K562 (cell line): ENCODE data around the gene KRTAP5-6. TPM values are rescaled to one million over a fixed set of nuclear protein-coding genes. Genes with fewer than 3 reads are reported as not detected.

Experiments used
- ATAC-seq: fragments of 200-7000 bp; cut with Tn5 transposase; 3 replicates; pipeline ENCODE4 v1.9.1; 2020; ENCODE audit warnings: moderate library complexity
- BruUV-seq: library from RNA; stranded (reverse); fragments of 400-500 nt; replicated peaks from 2 replicates; lab custom pipeline; 2021; lab: Mats Ljungman, UMichigan
- CTCF ChIA-PET: fragments of 300-600 bp; formaldehyde crosslinking; extraction: SDS; loops from one replicate; lab custom pipeline; 2021; ENCODE audit warnings: low intra/inter-chr PET ratio; lab: Yijun Ruan, JAX
- POLR2A ChIA-PET: fragments of 300-600, 350-650 bp; sonication (Branson Sonifier 250); formaldehyde crosslinking; extraction: SDS; loops from one replicate; lab custom pipeline; 2021; ENCODE audit warnings: antibody characterized with exemption, inconsistent platforms; lab: Yijun Ruan, JAX
- DNase-seq, 4 experiments: peaks; one replicate each; pipeline versions ENCODE4 v3.0.0 to v3.0.0-alpha.2; 2011 to 2018; ENCODE audit warnings: low spot score in 3 of 4, mixed read lengths in 3 of 4; ENCODE audit errors: extremely low read depth in 1 of 4
- FAIRE-seq: peaks from 2 replicates; lab custom pipeline; 2011; peaks lifted over from hg19 to GRCh38; lab: Jason Lieb, UNC
- H2AFZ ChIP-seq: 2 replicates; pipeline ENCODE4 v1.6.0; 2011; ENCODE audit warnings: low read depth, low read length, control low read depth, inconsistent platforms
- H3K27ac ChIP-seq: fragments of 200-600 bp; 3 replicates; pipeline ENCODE4 v1.8.0; 2011; ENCODE audit warnings: low read depth, mild to moderate bottlenecking, control low read depth, inconsistent platforms, low read length, moderate library complexity, mixed read lengths; ENCODE audit errors: extremely low read depth
- H3K27me3 ChIP-seq, 2 experiments: fragments of 300-600 bp in 1 of 2; 2 replicates in 1 of 2; 3 replicates in 1 of 2; pipeline versions ENCODE4 v1.6.0 to v1.8.0; 2011; ENCODE audit warnings: inconsistent platforms in 2 of 2, low read length in 2 of 2, mild to moderate bottlenecking in 1 of 2, mixed read lengths in 1 of 2, moderate library complexity in 1 of 2; ENCODE audit not compliant: control insufficient read depth in 2 of 2, insufficient read depth in 2 of 2
- H3K36me3 ChIP-seq: fragments of 300-600 bp; 3 replicates; pipeline ENCODE4 v1.8.0; 2011; ENCODE audit warnings: mild to moderate bottlenecking, low read length, inconsistent platforms; ENCODE audit not compliant: control insufficient read depth, insufficient read depth
- H3K4me1 ChIP-seq, 2 experiments: fragments of 200-600 bp in 1 of 2; replicated peaks in 1 of 2; 2 replicates in 1 of 2; 3 replicates in 1 of 2; pipeline versions ENCODE4 v1.5.1 to v1.8.0; 2011; ENCODE audit warnings: inconsistent platforms in 2 of 2, low read length in 2 of 2, mild to moderate bottlenecking in 1 of 2, mixed read lengths in 1 of 2, moderate library complexity in 1 of 2; ENCODE audit not compliant: control insufficient read depth in 2 of 2, insufficient read depth in 2 of 2
- H3K4me2 ChIP-seq: 2 replicates; pipeline ENCODE4 v1.6.1; 2011; ENCODE audit warnings: low read length, control low read depth, inconsistent platforms, mixed read lengths; ENCODE audit not compliant: insufficient read depth
- H3K4me3 ChIP-seq: fragments of 200-600 bp; sonication (generic), shearing (Covaris generic); 2 replicates; pipeline ENCODE4 v1.5.1; 2016; ENCODE audit warnings: control low read depth, inconsistent platforms
- H3K79me2 ChIP-seq: fragments of 200-600 bp; 3 replicates; pipeline ENCODE4 v1.8.0; 2011; ENCODE audit warnings: low read length, inconsistent platforms; ENCODE audit not compliant: control insufficient read depth, insufficient read depth
- H3K9ac ChIP-seq, 2 experiments: 2 replicates each; pipeline versions ENCODE4 v1.6.0 to v1.6.1; 2011; ENCODE audit warnings: low read depth in 2 of 2, low read length in 2 of 2, control low read depth in 1 of 2, inconsistent platforms in 1 of 2, mild to moderate bottlenecking in 1 of 2, mixed read lengths in 1 of 2; ENCODE audit not compliant: insufficient read depth in 1 of 2
- H3K9me1 ChIP-seq: one replicate; pipeline ENCODE4 v1.6.0; 2011; ENCODE audit warnings: inconsistent platforms, mild to moderate bottlenecking, low read length, moderate library complexity; ENCODE audit not compliant: control insufficient read depth, insufficient read depth
- H3K9me3 ChIP-seq: replicated peaks from 2 replicates; pipeline ENCODE4 v1.5.1; 2011; ENCODE audit warnings: low read depth, low read length, inconsistent platforms; ENCODE audit not compliant: control insufficient read depth, insufficient read depth
- H4K20me1 ChIP-seq: replicated peaks from 2 replicates; pipeline ENCODE4 v1.6.1; 2011; ENCODE audit warnings: low read length, inconsistent platforms, mixed read lengths; ENCODE audit not compliant: control insufficient read depth, insufficient read depth
- CEBPG ChIP-seq, 3 experiments: fragments of 200-800 bp in 1 of 3; sonication (Bioruptor generic) in 1 of 3; sonication (generic) in 1 of 3; formaldehyde crosslinking in 1 of 3; IDR thresholded peaks in 2 of 3; conservative IDR thresholded peaks in 1 of 3; 2 replicates each; pipeline versions ENCODE4 v1.6.1 to v1.8.0; 2016 to 2022; ENCODE audit warnings: missing compliant biosample characterization in 2 of 3, missing genetic modification characterization in 2 of 3, mild to moderate bottlenecking in 1 of 3, missing genetic modification reagents in 1 of 3
- E2F3 ChIP-seq: fragments of 250-450 bp; sonication (Bioruptor Pico); IDR thresholded peaks from 2 replicates; pipeline ENCODE4 v1.4.0; 2020; ENCODE audit warnings: mild to moderate bottlenecking
- FOS ChIP-seq: IDR thresholded peaks from 3 replicates; pipeline ENCODE4 v1.6.1; 2011; ENCODE audit not compliant: insufficient read length; ENCODE audit errors: extremely low read depth
- FOSL1 ChIP-seq: fragments of 200-800 bp; sonication (Bioruptor generic); conservative IDR thresholded peaks from 2 replicates; pipeline ENCODE4 v1.6.1; 2016; ENCODE audit warnings: missing genetic modification characterization, missing compliant biosample characterization
- HDAC8 ChIP-seq: fragments of 450-650 bp; IDR thresholded peaks from 2 replicates; pipeline ENCODE4 v1.6.1; 2016; ENCODE audit warnings: mild to moderate bottlenecking, missing genetic modification characterization, moderate library complexity, missing compliant biosample characterization
- KDM1A ChIP-seq, 2 experiments: fragments of 450-650 bp; IDR thresholded peaks; 2 replicates each; pipeline ENCODE4 v1.6.1; 2016; ENCODE audit warnings: mild to moderate bottlenecking in 2 of 2
- KLF16 ChIP-seq: IDR thresholded peaks from 2 replicates; pipeline ENCODE4 v1.6.1; 2016; ENCODE audit warnings: antibody characterized with exemption
- MYNN ChIP-seq, 2 experiments: sonication (generic); formaldehyde crosslinking in 1 of 2; IDR thresholded peaks; 2 replicates each; pipeline versions ENCODE4 v1.5.0 to v1.6.1; 2016 to 2020; ENCODE audit warnings: antibody characterized with exemption in 1 of 2, missing genetic modification reagents in 1 of 2
- OTX1 ChIP-seq: fragments of 450-650 bp; formaldehyde crosslinking; IDR thresholded peaks from 2 replicates; pipeline ENCODE4 v1.4.0; 2022; ENCODE audit warnings: mild to moderate bottlenecking
- TARDBP ChIP-seq: fragments of 450-650 bp; IDR thresholded peaks from 2 replicates; pipeline ENCODE4 v1.6.1; 2016
- TRIM24 ChIP-seq, 2 experiments: fragments of 450-650 bp; IDR thresholded peaks; 2 replicates each; pipeline ENCODE4 v1.6.1; 2016
- ZC3H8 ChIP-seq: fragments of 450-650 bp; IDR thresholded peaks from 2 replicates; pipeline ENCODE4 v1.6.1; 2017
- ZNF184 ChIP-seq: sonication (generic); formaldehyde crosslinking; IDR thresholded peaks from 2 replicates; pipeline ENCODE4 v1.5.0; 2020; ENCODE audit warnings: missing genetic modification reagents
- WGBS: fragments of 100-300 bp; shearing (Covaris generic); methylation state at CpG from one replicate; pipeline ENCODE4 v1.1.6; 2016; ENCODE audit warnings: low coverage, mixed read lengths; ENCODE audit not compliant: insufficient coverage; ENCODE audit errors: missing lambda C conversion rate; 5-methylcytosine and 5-hydroxymethylcytosine counted together
- in situ Hi-C: fragments of 300-500 bp; cut with MboI; formaldehyde crosslinking; loops from 4 replicates; pipeline ENCODE4 v1.15.0; 2018; ENCODE audit warnings: inconsistent platforms, mixed read lengths
- intact Hi-C: fragments of 100-400 bp; cut with micrococcal nuclease; formaldehyde crosslinking; loops from 2 replicates; pipeline ENCODE4 v1.14.2; 2022
- polyA plus RNA-seq, 8 experiments: library from polyadenylated mRNA; depleted of rRNA in 4 of 8; stranded (reverse) in 5 of 8; unstranded in 3 of 8; fragments of >200 nt; fragmentation: Nextera tagmentation in 2 of 8; fragmentation: Illumina TruSeq in 1 of 8; extraction: Ambion mirVana in 2 of 8; extraction: Trizol in 1 of 8; gene quantifications; 2 replicates each; pipeline versions ENCODE4 v1.2.1 to v1.2.3, GENCODE V29; 2011 to 2014; ENCODE audit warnings: inconsistent platforms in 1 of 8, missing spikeins in 1 of 8
- total RNA-seq, 7 experiments: library from RNA; depleted of rRNA in 6 of 7; stranded (reverse); fragments of >200 nt in 6 of 7; fragmentation: Illumina TruSeq in 2 of 7; extraction: Trizol in 2 of 7; gene quantifications; 2 replicates each; pipeline versions ENCODE4 v1.2.1 to v1.2.3, GENCODE V29; 2011 to 2021; ENCODE audit warnings: low replicate concordance in 1 of 7
- TF ChIP-seq, protein P1 (sequence below): sonication (generic); formaldehyde crosslinking; IDR thresholded peaks from 2 replicates; pipeline ENCODE4 v1.8.0; 2023; ENCODE audit warnings: mild to moderate bottlenecking, missing genetic modification reagents
- TF ChIP-seq, protein P2 (sequence below), 2 experiments: IDR thresholded peaks; 2 replicates each; pipeline ENCODE4 v1.6.1; 2011; ENCODE audit warnings: borderline replicate concordance in 1 of 2, control low read depth in 1 of 2, low read depth in 1 of 2, low read length in 1 of 2, mild to moderate bottlenecking in 1 of 2, mixed read lengths in 1 of 2, moderate library complexity in 1 of 2; ENCODE audit not compliant: insufficient read depth in 1 of 2, insufficient read length in 1 of 2, poor library complexity in 1 of 2, severe bottlenecking in 1 of 2; ENCODE audit errors: extremely low read depth in 1 of 2
- TF ChIP-seq, protein P3 (sequence below), 3 experiments: fragments of 200-800 bp in 1 of 3; sonication (Bioruptor generic) in 1 of 3; sonication (generic) in 1 of 3; formaldehyde crosslinking in 1 of 3; IDR thresholded peaks; 2 replicates each; pipeline versions ENCODE4 v1.6.1 to v1.8.0; 2016 to 2022; ENCODE audit warnings: mild to moderate bottlenecking in 2 of 3, missing compliant biosample characterization in 2 of 3, missing genetic modification characterization in 2 of 3, missing genetic modification reagents in 1 of 3
- TF ChIP-seq, protein P4 (sequence below): sonication (generic); formaldehyde crosslinking; IDR thresholded peaks from 2 replicates; pipeline ENCODE4 v1.9.0; 2022; ENCODE audit warnings: mild to moderate bottlenecking, missing genetic modification reagents

KRTAP5-6 gene
- total and polyA plus RNA-seq, 9 of the 15 experiments (the other 6 are each of a cell fraction or from before 2014, with no cell fraction given), result not detected

DNA sequence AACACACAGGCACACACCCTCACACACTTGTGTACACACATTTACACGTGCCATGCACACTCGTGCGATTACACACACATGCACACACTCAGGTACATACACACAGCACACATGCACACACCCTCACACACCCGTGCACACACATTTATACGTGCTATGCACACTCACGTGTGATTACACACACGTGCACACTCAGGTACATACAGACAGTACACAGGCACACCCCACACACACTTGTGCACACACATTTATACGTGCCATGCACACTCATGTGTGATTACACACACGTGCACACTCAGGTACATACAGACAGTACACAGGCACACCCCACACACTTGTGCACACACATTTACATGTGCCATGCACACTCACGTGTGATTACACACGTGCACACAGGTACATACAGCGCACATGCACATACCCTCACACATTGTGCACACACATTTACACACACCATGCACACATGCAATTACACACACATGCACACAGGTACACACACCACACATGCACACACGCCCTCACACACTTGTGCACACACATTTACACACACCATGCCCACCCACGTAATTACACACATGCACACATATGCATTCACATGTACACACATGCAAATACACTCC lies 48.8 kb downstream of the KRTAP5-6 start:
- ChIA-PET CTCF (no interaction called here), POLR2A (no interaction called here)
- Histone ChIP-seq H2AFZ (no peak overlapping the region), H3K27ac (no peak overlapping the region; the same call in 2 of the 3 replicates), H3K27me3 (peaks cover 0 to 6% of the 10 kb centered on the region in 2 experiments; a peak in 1 of 5 replicates), H3K4me2 (no peak overlapping the region), H3K9me3 (peaks cover 8% of the 10 kb centered on the region), H3K9me1 (no peaks in the 10 kb centered on the region), H4K20me1 (0 out of 2 replicates have a peak, but pooled peaks cover 4% of the 10 kb centered on the region), H3K36me3 (no peaks in the 10 kb centered on the region), H3K4me3 (no peak overlapping the region), H3K9ac (no peak overlapping the region), H3K79me2 (no peaks in the 10 kb centered on the region), H3K4me1 (peaks cover 0 to 8% of the 10 kb centered on the region in 2 experiments; a peak in 1 of 5 replicates)
- DNase-seq (no peak), FAIRE-seq (no peak), ATAC-seq (no peak)
- 20% methylated on average over 14 of the region's 14 CpGs for WGBS
- in situ Hi-C loops, result no loop called here
- TF ChIP-seq ZNF184 (CRISPR knock-in tag) (no peak), E2F3 (CRISPR knock-in tag) (no peak), FOSL1 (tag) (no peak), KLF16 (no peak), OTX1 (0 out of 2 replicates have a peak, but pooled peaks have one; percentile 11), HDAC8 (no peak), CEBPG (CRISPR knock-in tag; IDR thresholded peaks at IDR 0.05) (peak; percentile 28; the same call in 1 of the 2 replicates), CEBPG (tag; conservative IDR thresholded peaks at IDR 0.05 in 1 of 2, IDR thresholded peaks at IDR 0.05 in 1 of 2) (no peak), FOS (no peak), MYNN (IDR thresholded peaks at IDR 0.05) (0 out of 2 replicates have a peak, but pooled peaks have one; percentile 3), MYNN (CRISPR knock-in tag; IDR thresholded peaks at IDR 0.05) (no peak), KDM1A (IDR thresholded peaks at IDR 0.05) (peak in 1 of 2 experiments; percentile 51; a peak in 1 of 4 replicates), TARDBP (0 out of 2 replicates have a peak, but pooled peaks have one; percentile 1), TRIM24 (IDR thresholded peaks at IDR 0.05) (no peak), ZC3H8 (no peak)
- TF ChIP-seq, protein P1, sequence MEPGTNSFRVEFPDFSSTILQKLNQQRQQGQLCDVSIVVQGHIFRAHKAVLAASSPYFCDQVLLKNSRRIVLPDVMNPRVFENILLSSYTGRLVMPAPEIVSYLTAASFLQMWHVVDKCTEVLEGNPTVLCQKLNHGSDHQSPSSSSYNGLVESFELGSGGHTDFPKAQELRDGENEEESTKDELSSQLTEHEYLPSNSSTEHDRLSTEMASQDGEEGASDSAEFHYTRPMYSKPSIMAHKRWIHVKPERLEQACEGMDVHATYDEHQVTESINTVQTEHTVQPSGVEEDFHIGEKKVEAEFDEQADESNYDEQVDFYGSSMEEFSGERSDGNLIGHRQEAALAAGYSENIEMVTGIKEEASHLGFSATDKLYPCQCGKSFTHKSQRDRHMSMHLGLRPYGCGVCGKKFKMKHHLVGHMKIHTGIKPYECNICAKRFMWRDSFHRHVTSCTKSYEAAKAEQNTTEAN (CRISPR knock-in tag), result peak; percentile 99
- TF ChIP-seq, protein P2, sequence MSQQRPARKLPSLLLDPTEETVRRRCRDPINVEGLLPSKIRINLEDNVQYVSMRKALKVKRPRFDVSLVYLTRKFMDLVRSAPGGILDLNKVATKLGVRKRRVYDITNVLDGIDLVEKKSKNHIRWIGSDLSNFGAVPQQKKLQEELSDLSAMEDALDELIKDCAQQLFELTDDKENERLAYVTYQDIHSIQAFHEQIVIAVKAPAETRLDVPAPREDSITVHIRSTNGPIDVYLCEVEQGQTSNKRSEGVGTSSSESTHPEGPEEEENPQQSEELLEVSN (IDR thresholded peaks at IDR 0.05; ENCODE audit: borderline replicate concordance in 1 of 2, extremely low read depth in 1 of 2, insufficient read depth in 1 of 2, insufficient read length in 1 of 2, low read depth in 1 of 2, low read length in 1 of 2, poor library complexity in 1 of 2, severe bottlenecking in 1 of 2), result no peak
- TF ChIP-seq, protein P3, sequence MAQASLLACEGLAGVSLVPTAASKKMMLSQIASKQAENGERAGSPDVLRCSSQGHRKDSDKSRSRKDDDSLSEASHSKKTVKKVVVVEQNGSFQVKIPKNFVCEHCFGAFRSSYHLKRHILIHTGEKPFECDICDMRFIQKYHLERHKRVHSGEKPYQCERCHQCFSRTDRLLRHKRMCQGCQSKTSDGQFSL (CRISPR knock-in tag; IDR thresholded peaks at IDR 0.05), result 0 out of 2 replicates have a peak, but pooled peaks have one; percentile 32
- TF ChIP-seq, protein P3 (tag; IDR thresholded peaks at IDR 0.05), result no peak
- TF ChIP-seq, protein P4, sequence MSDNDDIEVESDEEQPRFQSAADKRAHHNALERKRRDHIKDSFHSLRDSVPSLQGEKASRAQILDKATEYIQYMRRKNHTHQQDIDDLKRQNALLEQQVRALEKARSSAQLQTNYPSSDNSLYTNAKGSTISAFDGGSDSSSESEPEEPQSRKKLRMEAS (CRISPR knock-in tag), result peak; percentile 56; the same call in 1 of the 2 replicates
- no TSS peak for BruUV-seq
- intact Hi-C loops, result no loop called here
